HK-2 (cell line): ENCODE measurements around the gene TAF4.
"Not testable (repeated sequence)": the region's sequence is repeated elsewhere in the genome, so short reads cannot be mapped to it uniquely, and the experiment has no call there.

ENCODE experiments used
- DNase-seq: peaks from one replicate; pipeline ENCODE4 v3.0.0-alpha.2; 2018; ENCODE audit not compliant: unreplicated experiment

The TAF4 gene

GRCh38 chr20:61979701-61980635 is 85.7 kb downstream of the TAF4 start:
- DNase-seq: no peak

- DNase-seq: no peak
Observed at GRCh38 chr20:61979090-61979489, 86.6 kb downstream of the TAF4 start.

- DNase-seq: no peak
Observed at GRCh38 chr20:61978491-61978890, 87.2 kb downstream of the TAF4 start.

- DNase-seq: no peak
Observed at GRCh38 chr20:61977419-61977786, 88.3 kb downstream of the TAF4 start.

- DNase-seq: no peak
Observed at GRCh38 chr20:61976644-61977418, 88.8 kb downstream of the TAF4 start.

GRCh38 chr20:61976263-61976643 is 89.4 kb downstream of the TAF4 start:
- DNase-seq: no peak

- no peak for DNase-seq
Observed at GRCh38 chr20:61975407-61976129, 90.1 kb downstream of the TAF4 start.

GRCh38 chr20:61974357-61974665 is 91.4 kb downstream of the TAF4 start:
- no peak for DNase-seq

GRCh38 chr20:61973515-61974356 is 91.9 kb downstream of the TAF4 start:
- no peak for DNase-seq

GRCh38 chr20:61972636-61973508 is 92.8 kb downstream of the TAF4 start:
- DNase-seq: no peak

- not testable (repeated sequence) for DNase-seq
Observed at GRCh38 chr20:61971595-61971994, 94.1 kb downstream of the TAF4 start.

GRCh38 chr20:61970357-61970756 is 95.3 kb downstream of the TAF4 start:
- no peak for DNase-seq

GRCh38 chr20:61969806-61970205 is 95.9 kb downstream of the TAF4 start:
- no peak for DNase-seq

- no peak for DNase-seq
Observed at GRCh38 chr20:61968932-61969331, 96.7 kb downstream of the TAF4 start.

- no peak for DNase-seq
Observed at GRCh38 chr20:61968036-61968810, 97.5 kb downstream of the TAF4 start.

GRCh38 chr20:61967300-61967699 is 98.4 kb downstream of the TAF4 start:
- no peak for DNase-seq

GRCh38 chr20:61966492-61967244 is 99.0 kb downstream of the TAF4 start:
- DNase-seq: no peak

- no peak for DNase-seq
Observed at GRCh38 chr20:61965606-61966491, 99.8 kb downstream of the TAF4 start.
